ENCODE results near the gene SH3BP4. TPM values are rescaled to one million over a fixed set of nuclear protein-coding genes. Genes with fewer than 3 reads are reported as not detected.

SH3BP4 gene
- total and polyA plus RNA-seq, 10 of the 15 experiments (the other 5 are each of a cell fraction or from before 2014, with no cell fraction given), result 0.03 to 0.36 TPM; not detected in 8

DNA sequence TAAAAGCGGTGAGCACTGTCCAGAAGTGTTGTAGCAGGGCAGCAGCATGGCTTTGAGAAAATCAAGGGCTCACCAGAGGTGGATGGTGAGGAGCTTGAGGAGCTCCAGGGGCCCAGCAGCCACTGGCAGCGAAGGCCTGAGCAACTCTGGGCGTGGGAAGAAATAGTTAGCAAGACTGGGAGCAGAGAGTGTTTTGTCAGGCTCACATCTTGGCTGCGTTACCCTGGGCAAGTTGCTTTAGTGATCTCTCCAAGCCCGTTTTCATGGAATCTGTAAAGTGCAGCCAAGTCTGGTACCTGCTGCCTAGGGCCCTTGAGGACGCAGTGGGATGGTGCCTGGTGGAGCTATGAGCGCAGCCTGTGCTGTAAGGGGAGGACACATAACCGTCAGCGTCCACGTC is 78.3 kb downstream of the SH3BP4 start:
- ChIA-PET SMC1A (ENCODE audit: uncharacterized antibody, unreplicated experiment) (no interaction called here), CTCF (no interaction called here), POLR2A (no interaction called here), RAD21 (ENCODE audit: unreplicated experiment) (no interaction called here)
- Histone ChIP-seq H3K9ac (ENCODE audit: control insufficient read depth, insufficient read depth, low read length) (no peak overlapping the region), H3K4me2 (ENCODE audit: control insufficient read depth, insufficient read depth) (no peak overlapping the region), H3K4me3 (no peak overlapping the region), H3K27ac (ENCODE audit: control insufficient read depth, insufficient read depth) (no peak overlapping the region), H4K20me1 (ENCODE audit: control insufficient read depth, insufficient read depth) (no peaks in the 10 kb centered on the region), H3K27me3 (replicated peaks in 1 of 2; ENCODE audit: control insufficient read depth in 2 of 2, insufficient read depth in 2 of 2, low read length in 1 of 2) (no peaks in the 10 kb centered on the region; a peak in 1 of 4 replicates), H3K79me2 (ENCODE audit: control insufficient read depth, insufficient read depth, low read length) (no peaks in the 10 kb centered on the region), H3K9me3 (replicated peaks; ENCODE audit: control insufficient read depth, insufficient read depth, low read length) (no peaks in the 10 kb centered on the region), H2AFZ (ENCODE audit: control insufficient read depth, low read depth, low read length) (no peak overlapping the region), H3K4me1 (ENCODE audit: control insufficient read depth, insufficient read depth, low read length) (no peaks in the 10 kb centered on the region), H3K36me3 (ENCODE audit: control insufficient read depth in 2 of 2, insufficient read depth in 2 of 2, low read length in 1 of 2) (no peaks in the 10 kb centered on the region)
- WGBS (ENCODE audit: insufficient coverage, insufficient replicate concordance, low lambda C conversion rate, missing lambda C conversion rate), result 19% methylated on average over 10 of the region's 10 CpGs
- TF ChIP-seq PML (IDR thresholded peaks at IDR 0.05; ENCODE audit: low read length), result no peak
- no peak for TF ChIP-seq ASH2L (IDR thresholded peaks at IDR 0.05; ENCODE audit: borderline replicate concordance, low read depth)
- TF ChIP-seq, protein P1, sequence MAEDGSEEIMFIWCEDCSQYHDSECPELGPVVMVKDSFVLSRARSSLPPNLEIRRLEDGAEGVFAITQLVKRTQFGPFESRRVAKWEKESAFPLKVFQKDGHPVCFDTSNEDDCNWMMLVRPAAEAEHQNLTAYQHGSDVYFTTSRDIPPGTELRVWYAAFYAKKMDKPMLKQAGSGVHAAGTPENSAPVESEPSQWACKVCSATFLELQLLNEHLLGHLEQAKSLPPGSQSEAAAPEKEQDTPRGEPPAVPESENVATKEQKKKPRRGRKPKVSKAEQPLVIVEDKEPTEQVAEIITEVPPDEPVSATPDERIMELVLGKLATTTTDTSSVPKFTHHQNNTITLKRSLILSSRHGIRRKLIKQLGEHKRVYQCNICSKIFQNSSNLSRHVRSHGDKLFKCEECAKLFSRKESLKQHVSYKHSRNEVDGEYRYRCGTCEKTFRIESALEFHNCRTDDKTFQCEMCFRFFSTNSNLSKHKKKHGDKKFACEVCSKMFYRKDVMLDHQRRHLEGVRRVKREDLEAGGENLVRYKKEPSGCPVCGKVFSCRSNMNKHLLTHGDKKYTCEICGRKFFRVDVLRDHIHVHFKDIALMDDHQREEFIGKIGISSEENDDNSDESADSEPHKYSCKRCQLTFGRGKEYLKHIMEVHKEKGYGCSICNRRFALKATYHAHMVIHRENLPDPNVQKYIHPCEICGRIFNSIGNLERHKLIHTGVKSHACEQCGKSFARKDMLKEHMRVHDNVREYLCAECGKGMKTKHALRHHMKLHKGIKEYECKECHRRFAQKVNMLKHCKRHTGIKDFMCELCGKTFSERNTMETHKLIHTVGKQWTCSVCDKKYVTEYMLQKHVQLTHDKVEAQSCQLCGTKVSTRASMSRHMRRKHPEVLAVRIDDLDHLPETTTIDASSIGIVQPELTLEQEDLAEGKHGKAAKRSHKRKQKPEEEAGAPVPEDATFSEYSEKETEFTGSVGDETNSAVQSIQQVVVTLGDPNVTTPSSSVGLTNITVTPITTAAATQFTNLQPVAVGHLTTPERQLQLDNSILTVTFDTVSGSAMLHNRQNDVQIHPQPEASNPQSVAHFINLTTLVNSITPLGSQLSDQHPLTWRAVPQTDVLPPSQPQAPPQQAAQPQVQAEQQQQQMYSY (CRISPR knock-in tag; IDR thresholded peaks at IDR 0.05), result no peak
- TF ChIP-seq ZNF24 (IDR thresholded peaks at IDR 0.05), result no peak
- TF ChIP-seq NFIC (IDR thresholded peaks at IDR 0.05; ENCODE audit: low read depth, low read length), result no peak
- no peak for TF ChIP-seq TBL1XR1 (IDR thresholded peaks at IDR 0.05; ENCODE audit: low read depth, low read length)
- TF ChIP-seq, protein P2, sequence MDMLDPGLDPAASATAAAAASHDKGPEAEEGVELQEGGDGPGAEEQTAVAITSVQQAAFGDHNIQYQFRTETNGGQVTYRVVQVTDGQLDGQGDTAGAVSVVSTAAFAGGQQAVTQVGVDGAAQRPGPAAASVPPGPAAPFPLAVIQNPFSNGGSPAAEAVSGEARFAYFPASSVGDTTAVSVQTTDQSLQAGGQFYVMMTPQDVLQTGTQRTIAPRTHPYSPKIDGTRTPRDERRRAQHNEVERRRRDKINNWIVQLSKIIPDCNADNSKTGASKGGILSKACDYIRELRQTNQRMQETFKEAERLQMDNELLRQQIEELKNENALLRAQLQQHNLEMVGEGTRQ (IDR thresholded peaks at IDR 0.05; ENCODE audit: borderline replicate concordance, low read depth, low read length), result no peak
- no peak for TF ChIP-seq CBX3 (IDR thresholded peaks at IDR 0.05; ENCODE audit: borderline replicate concordance, low read depth)
- no peak for TF ChIP-seq ZBTB11 (CRISPR knock-in tag; IDR thresholded peaks at IDR 0.05)
- TF ChIP-seq CBFB (IDR thresholded peaks at IDR 0.05; ENCODE audit: low read depth), result no peak
- no peak for TF ChIP-seq SMAD1 (IDR thresholded peaks at IDR 0.05; ENCODE audit: low read depth, partially characterized antibody)
- no peak for TF ChIP-seq PAX8 (IDR thresholded peaks at IDR 0.05)
- TF ChIP-seq NR2C2 (IDR thresholded peaks at IDR 0.05; ENCODE audit: borderline replicate concordance, control insufficient read depth, insufficient read length, low read depth), result no peak
- TF ChIP-seq IKZF1 (conservative IDR thresholded peaks at IDR 0.05), result no peak
- TF ChIP-seq MEF2B (IDR thresholded peaks at IDR 0.05; ENCODE audit: partially characterized antibody, poor library complexity, severe bottlenecking), result no peak
- TF ChIP-seq ZZZ3 (IDR thresholded peaks at IDR 0.05; ENCODE audit: control insufficient read depth, insufficient read length, low read depth), result no peak
- no peak for TF ChIP-seq KLF5 (IDR thresholded peaks at IDR 0.05; ENCODE audit: partially characterized antibody)
- TF ChIP-seq NFYA (IDR thresholded peaks at IDR 0.05; ENCODE audit: borderline replicate concordance, low read depth, low read length), result no peak
- intact Hi-C loops (cut with micrococcal nuclease; ENCODE audit: unreplicated experiment), result no loop called here
- DNase-seq (ENCODE audit: low read depth, low spot score) (no peak), ATAC-seq (no peak), FAIRE-seq (no peak)
- in situ Hi-C loops (cut with MboI), result no loop called here
- no TSS peak for BruUV-seq (replicated peaks)

Measured in GM12878 (cell line).